HFFc6 (cell line): ENCODE data around the gene PDZRN3. TPM values are rescaled to one million over a fixed set of nuclear protein-coding genes. Genes with fewer than 3 reads are reported as not detected.

ENCODE experiments used
- DNase-seq: peaks from one replicate; pipeline ENCODE4 v3.0.0-alpha.2; 2018
- H3K27ac Mint-ChIP-seq: 2 replicates; pipeline ENCODE4 v1.8.0; 2020; ENCODE audit warnings: mild to moderate bottlenecking, mixed read lengths
- H3K27me3 Mint-ChIP-seq: 2 replicates; pipeline ENCODE4 v1.8.0; 2021; ENCODE audit warnings: mild to moderate bottlenecking, moderate library complexity, mixed read lengths; ENCODE audit not compliant: insufficient read depth
- H3K36me3 Mint-ChIP-seq: 2 replicates; pipeline ENCODE4 v1.8.0; 2021; ENCODE audit warnings: low read depth, mixed read lengths
- H3K4me1 Mint-ChIP-seq: 2 replicates; pipeline ENCODE4 v1.8.0; 2020; ENCODE audit warnings: low read depth, mixed read lengths
- H3K4me3 Mint-ChIP-seq: 2 replicates; pipeline ENCODE4 v1.8.0; 2020; ENCODE audit warnings: mild to moderate bottlenecking, moderate library complexity, mixed read lengths
- H3K9me3 Mint-ChIP-seq: 2 replicates; pipeline ENCODE4 v1.8.0; 2020; ENCODE audit warnings: mild to moderate bottlenecking, mixed read lengths
- CTCF ChIP-seq: fragments of 200-600 bp; sonication (generic); IDR thresholded peaks from 2 replicates; pipeline ENCODE4 v1.5.0; 2021; ENCODE audit warnings: antibody characterized with exemption, mild to moderate bottlenecking
- total RNA-seq, 6 experiments: library from RNA; stranded (reverse); fragmentation: NEBNext Ultra II Directional; extraction: Animal tissue kit (Norgen Biotek cat#: 25700); gene quantifications; 2 replicates in 1 of 6; 3 replicates in 5 of 6; pipeline ENCODE4 v1.2.3, GENCODE V29; 2021

The PDZRN3 gene
- total RNA-seq, 6 experiments from 2014 or later: 15.1 to 18.5 (median 16.7) TPM

GRCh38 chr3:73411545-73411944, 213.2 kb downstream of the PDZRN3 start:
- Mint-ChIP-seq H3K9me3 (no peaks in the 10 kb centered on the region), H3K4me3 (no peak overlapping the region), H3K27me3 (no peaks in the 10 kb centered on the region; the same call in 1 of the 2 replicates), H3K4me1 (peaks cover 53% of the 10 kb centered on the region), H3K27ac (no peak overlapping the region), H3K36me3 (peaks cover 4% of the 10 kb centered on the region; the same call in 1 of the 2 replicates)
- no peak for TF ChIP-seq CTCF
- DNase-seq: no peak

- Mint-ChIP-seq H3K9me3 (no peaks in the 10 kb centered on the region), H3K36me3 (peaks cover 6% of the 10 kb centered on the region), H3K4me3 (peak overlapping the region; percentile 69), H3K4me1 (peaks cover 63% of the 10 kb centered on the region), H3K27ac (peak overlapping the region; percentile 81), H3K27me3 (no peaks in the 10 kb centered on the region)
- TF ChIP-seq CTCF: no peak
- peak; percentile 86 for DNase-seq
Measured at GRCh38 chr3:73409138-73409763, 215.5 kb downstream of the PDZRN3 start.

GRCh38 chr3:73408634-73409033, 216.1 kb downstream of the PDZRN3 start:
- Mint-ChIP-seq H3K9me3 (no peaks in the 10 kb centered on the region), H3K4me3 (no peak overlapping the region), H3K36me3 (peaks cover 9% of the 10 kb centered on the region), H3K27me3 (no peaks in the 10 kb centered on the region), H3K4me1 (peaks cover 63% of the 10 kb centered on the region), H3K27ac (peak overlapping the region; percentile 81; the same call in 1 of the 2 replicates)
- TF ChIP-seq CTCF: no peak
- no peak for DNase-seq

- Mint-ChIP-seq H3K36me3 (peaks cover 11% of the 10 kb centered on the region), H3K4me1 (peaks cover 64% of the 10 kb centered on the region), H3K9me3 (no peaks in the 10 kb centered on the region), H3K27me3 (no peaks in the 10 kb centered on the region), H3K27ac (no peak overlapping the region), H3K4me3 (no peak overlapping the region)
- TF ChIP-seq CTCF: no peak
- no peak for DNase-seq
Measured at GRCh38 chr3:73407577-73407976, 217.2 kb downstream of the PDZRN3 start.

- H3K4me3 Mint-ChIP-seq: peak overlapping the region; percentile 3; the same call in 1 of the 2 replicates
Measured at GRCh38 chr3:73405853-73406252, 218.9 kb downstream of the PDZRN3 start.

More at GRCh38 chr3:73405853-73406252, 218.9 kb downstream of the PDZRN3 start:
- Mint-ChIP-seq H3K27me3 (peaks cover 3% of the 10 kb centered on the region; the same call in 1 of the 2 replicates), H3K27ac (peak overlapping the region; percentile 57; the same call in 1 of the 2 replicates), H3K36me3 (peaks cover 19% of the 10 kb centered on the region), H3K9me3 (no peaks in the 10 kb centered on the region), H3K4me1 (peaks cover 77% of the 10 kb centered on the region)
- DNase-seq: peak; percentile 32
- TF ChIP-seq CTCF: no peak
